GF-D8 (cell line): ENCODE data around the gene PLEKHA6.

Experiments used
- DNase-seq: peaks from one replicate; lab custom pipeline; 2025; lab: John Stamatoyannopoulos, UW

PLEKHA6 gene

GRCh38 chr1:204207136-204207616 lies 152.6 kb downstream of the PLEKHA6 start:
- no peak for DNase-seq

GRCh38 chr1:204206121-204206520 lies 153.6 kb downstream of the PLEKHA6 start:
- no peak for DNase-seq

GRCh38 chr1:204205486-204205885 lies 154.2 kb downstream of the PLEKHA6 start:
- no peak for DNase-seq

GRCh38 chr1:204204944-204205343 lies 154.8 kb downstream of the PLEKHA6 start:
- DNase-seq, result no peak

- DNase-seq, result no peak
These were observed 156.4 kb downstream of the PLEKHA6 start for GRCh38 chr1:204203206-204203767.

GRCh38 chr1:204202481-204202880 lies 157.2 kb downstream of the PLEKHA6 start:
- no peak for DNase-seq

GRCh38 chr1:204201348-204202040 lies 158.2 kb downstream of the PLEKHA6 start:
- no peak for DNase-seq

GRCh38 chr1:204199579-204199978 lies 160.2 kb downstream of the PLEKHA6 start:
- no peak for DNase-seq

GRCh38 chr1:204198348-204199340 lies 161.1 kb downstream of the PLEKHA6 start:
- DNase-seq, result no peak

- DNase-seq, result no peak
These were observed 162.7 kb downstream of the PLEKHA6 start for GRCh38 chr1:204197068-204197467.

- DNase-seq, result no peak
These were observed 163.5 kb downstream of the PLEKHA6 start, which contains the start of gene KISS1 for GRCh38 chr1:204196068-204196795. KISS1 (minus strand) TSS chr1:204196491; CDS start chr1:204192876, 3,615 bp downstream.

- no peak for DNase-seq
These were observed 165.0 kb downstream of the PLEKHA6 start for GRCh38 chr1:204194771-204195170.

- no peak for DNase-seq
These were observed 165.6 kb downstream of the PLEKHA6 start for GRCh38 chr1:204194080-204194479.

GRCh38 chr1:204192589-204193352 lies 167.0 kb downstream of the PLEKHA6 start:
- no peak for DNase-seq

GRCh38 chr1:204192046-204192445 lies 167.7 kb downstream of the PLEKHA6 start:
- no peak for DNase-seq

- DNase-seq, result no peak
These were observed 168.3 kb downstream of the PLEKHA6 start for GRCh38 chr1:204191456-204191855.

GRCh38 chr1:204190212-204191211 lies 169.2 kb downstream of the PLEKHA6 start:
- DNase-seq, result peak; percentile 83

- DNase-seq, result no peak
These were observed 170.6 kb downstream of the PLEKHA6 start for GRCh38 chr1:204188959-204189639.

GRCh38 chr1:204186597-204186996 lies 173.1 kb downstream of the PLEKHA6 start:
- DNase-seq, result no peak
